BLaER1 (cell line): ENCODE data around the gene SLC25A6.
A peak's percentile ranks its signal among the peaks of the same experiment; 100 is the strongest.

Experiments
- H3K27ac ChIP-seq: shearing (Covaris generic); formaldehyde crosslinking; 2 replicates; pipeline ENCODE4 v1.8.1; 2022
- H3K27me3 ChIP-seq: shearing (Covaris generic); formaldehyde crosslinking; 2 replicates; pipeline ENCODE4 v1.8.1; 2022
- H3K36me3 ChIP-seq: shearing (Covaris generic); formaldehyde crosslinking; 2 replicates; pipeline ENCODE4 v1.8.1; 2022
- H3K4me1 ChIP-seq: shearing (Covaris generic); formaldehyde crosslinking; 2 replicates; pipeline ENCODE4 v1.8.1; 2022
- H3K4me2 ChIP-seq: shearing (Covaris generic); formaldehyde crosslinking; 2 replicates; pipeline ENCODE4 v1.8.1; 2022
- H3K4me3 ChIP-seq: shearing (Covaris generic); formaldehyde crosslinking; 2 replicates; pipeline ENCODE4 v1.8.1; 2022
- H3K9ac ChIP-seq: shearing (Covaris generic); formaldehyde crosslinking; 2 replicates; pipeline ENCODE4 v1.8.1; 2022
- H3K9me3 ChIP-seq: shearing (Covaris generic); formaldehyde crosslinking; 2 replicates; pipeline ENCODE4 v1.8.1; 2022
- H4K20me1 ChIP-seq: shearing (Covaris generic); formaldehyde crosslinking; 2 replicates; pipeline ENCODE4 v1.8.1; 2022
- Cebpa-rat ChIP-seq: shearing (Covaris generic); IDR thresholded peaks from 2 replicates; pipeline ENCODE4 v1.8.1; 2022

The SLC25A6 gene

GRCh38 chrX:1424147-1424851 is 32.4 kb upstream of the SLC25A6 start:
- Histone ChIP-seq H3K36me3 (peaks cover 82% of the 10 kb centered on the region), H3K4me2 (no peak overlapping the region), H3K9ac (no peak overlapping the region), H3K9me3 (peaks cover 46% of the 10 kb centered on the region), H3K4me3 (no peak overlapping the region), H3K27ac (no peak overlapping the region), H3K4me1 (peaks cover 11% of the 10 kb centered on the region), H3K27me3 (no peaks in the 10 kb centered on the region), H4K20me1 (no peaks in the 10 kb centered on the region)
- TF ChIP-seq Cebpa-rat = no peak

- Histone ChIP-seq H3K4me2 (no peak overlapping the region), H3K4me3 (no peak overlapping the region), H3K27me3 (no peaks in the 10 kb centered on the region), H3K27ac (no peak overlapping the region), H3K9me3 (peaks cover 55% of the 10 kb centered on the region), H3K36me3 (peaks cover 91% of the 10 kb centered on the region), H3K9ac (no peak overlapping the region), H4K20me1 (no peaks in the 10 kb centered on the region), H3K4me1 (peaks cover 16% of the 10 kb centered on the region)
- TF ChIP-seq Cebpa-rat = no peak
Measured at GRCh38 chrX:1423215-1423614, 31.3 kb upstream of the SLC25A6 start.

- Histone ChIP-seq H3K9me3 (peaks cover 58% of the 10 kb centered on the region), H3K4me1 (peaks cover 16% of the 10 kb centered on the region), H3K27me3 (no peaks in the 10 kb centered on the region), H3K9ac (no peak overlapping the region), H3K27ac (no peak overlapping the region), H3K4me2 (no peak overlapping the region), H3K36me3 (peaks cover 90% of the 10 kb centered on the region), H4K20me1 (no peaks in the 10 kb centered on the region), H3K4me3 (no peak overlapping the region)
- TF ChIP-seq Cebpa-rat = no peak
Measured at GRCh38 chrX:1422135-1422465, 30.2 kb upstream of the SLC25A6 start.

- Histone ChIP-seq H3K4me1 (peaks cover 16% of the 10 kb centered on the region), H4K20me1 (no peaks in the 10 kb centered on the region), H3K36me3 (peaks cover 90% of the 10 kb centered on the region), H3K27ac (no peak overlapping the region), H3K9ac (no peak overlapping the region), H3K4me3 (no peak overlapping the region), H3K9me3 (peaks cover 58% of the 10 kb centered on the region), H3K4me2 (no peak overlapping the region), H3K27me3 (no peaks in the 10 kb centered on the region)
- TF ChIP-seq Cebpa-rat = no peak
Measured at GRCh38 chrX:1421433-1422134, 29.7 kb upstream of the SLC25A6 start.

- H3K9ac ChIP-seq = no peak overlapping the region
- H4K20me1 ChIP-seq = no peaks in the 10 kb centered on the region
- H3K4me3 ChIP-seq = no peak overlapping the region
- H3K27ac ChIP-seq = no peak overlapping the region
- no peak overlapping the region for H3K4me2 ChIP-seq
- H3K9me3 ChIP-seq = peaks cover 49% of the 10 kb centered on the region
- H3K4me1 ChIP-seq = peaks cover 16% of the 10 kb centered on the region
- H3K27me3 ChIP-seq = no peaks in the 10 kb centered on the region
- peaks cover 89% of the 10 kb centered on the region for H3K36me3 ChIP-seq
- no peak for TF ChIP-seq Cebpa-rat
Measured at GRCh38 chrX:1420371-1420770, 28.5 kb upstream of the SLC25A6 start.

GRCh38 chrX:1419545-1420355 is 27.8 kb upstream of the SLC25A6 start:
- H3K4me2 ChIP-seq = no peak overlapping the region

GRCh38 chrX:1418901-1419544 is 27.1 kb upstream of the SLC25A6 start:
- Histone ChIP-seq H3K27me3 (no peaks in the 10 kb centered on the region), H3K9ac (no peak overlapping the region), H3K4me2 (no peak overlapping the region), H3K4me3 (no peak overlapping the region), H3K36me3 (peaks cover 90% of the 10 kb centered on the region), H3K9me3 (peaks cover 40% of the 10 kb centered on the region), H3K27ac (peak overlapping the region; percentile 41; the same call in 1 of the 2 replicates), H3K4me1 (peaks cover 16% of the 10 kb centered on the region), H4K20me1 (no peaks in the 10 kb centered on the region)
- no peak for TF ChIP-seq Cebpa-rat

More at GRCh38 chrX:1419545-1420355, 27.8 kb upstream of the SLC25A6 start:
- Histone ChIP-seq H3K36me3 (peaks cover 83% of the 10 kb centered on the region), H3K9ac (no peak overlapping the region), H3K27ac (peak overlapping the region; percentile 41; the same call in 1 of the 2 replicates), H3K9me3 (peaks cover 45% of the 10 kb centered on the region), H4K20me1 (no peaks in the 10 kb centered on the region), H3K4me1 (peaks cover 16% of the 10 kb centered on the region), H3K27me3 (no peaks in the 10 kb centered on the region), H3K4me3 (no peak overlapping the region)
- no peak for TF ChIP-seq Cebpa-rat

- Histone ChIP-seq H3K9me3 (peaks cover 32% of the 10 kb centered on the region), H4K20me1 (no peaks in the 10 kb centered on the region), H3K4me1 (peaks cover 16% of the 10 kb centered on the region), H3K36me3 (peaks cover 91% of the 10 kb centered on the region), H3K27me3 (no peaks in the 10 kb centered on the region), H3K4me3 (no peak overlapping the region), H3K27ac (no peak overlapping the region), H3K4me2 (no peak overlapping the region), H3K9ac (no peak overlapping the region)
- no peak for TF ChIP-seq Cebpa-rat
Measured at GRCh38 chrX:1417921-1418771, 26.2 kb upstream of the SLC25A6 start.
